NCI-H345 treated with DMSO at 0.1 percent for 48 hours (cell line): ENCODE measurements around the gene GRK1.

Experiments
- DNase-seq: peaks from one replicate; lab custom pipeline; 2025; ENCODE audit not compliant: unreplicated experiment; lab: John Stamatoyannopoulos, UW

GRK1 gene

DNA sequence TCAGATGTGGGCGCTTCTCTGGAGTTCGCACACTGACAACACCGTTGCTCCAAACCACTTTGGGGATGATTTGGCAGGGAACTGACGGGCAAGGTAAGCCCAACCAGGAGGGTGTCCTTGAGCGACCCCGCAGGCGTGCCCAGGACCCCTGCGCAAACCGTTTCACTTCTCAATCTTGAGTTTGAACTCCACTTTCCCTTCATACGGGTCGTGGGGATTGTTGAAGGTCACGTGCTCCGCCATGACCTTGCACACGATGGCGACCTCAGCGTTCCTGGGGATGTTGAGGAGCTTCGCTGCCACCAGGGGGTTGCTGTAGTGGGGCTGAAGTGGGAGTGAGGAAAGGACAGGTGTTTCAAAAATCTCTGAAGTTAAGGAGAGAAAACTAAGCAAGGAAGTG lies 17.8 kb upstream of the GRK1 start:
- no peak for DNase-seq

DNA sequence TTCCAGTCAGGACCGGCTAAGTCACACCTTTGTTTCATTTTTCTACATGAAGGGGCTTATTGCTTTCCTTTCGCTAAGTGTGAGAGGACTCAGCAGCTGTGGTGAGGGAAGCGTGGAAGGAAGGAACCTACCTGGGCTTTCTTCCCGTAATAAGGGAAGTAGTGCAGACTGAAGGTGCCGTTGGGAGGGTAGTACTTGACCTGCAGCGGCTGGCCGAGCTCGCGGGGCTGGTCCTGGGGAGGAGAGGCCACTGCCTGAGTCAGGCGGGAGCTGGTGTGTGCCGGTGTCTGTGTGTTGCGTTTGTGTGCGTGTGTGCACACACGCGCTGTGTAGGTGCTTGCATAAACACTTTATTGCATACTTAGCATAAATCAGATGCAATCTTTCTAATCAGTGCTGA lies 16.7 kb upstream of the GRK1 start:
- DNase-seq: no peak

DNA sequence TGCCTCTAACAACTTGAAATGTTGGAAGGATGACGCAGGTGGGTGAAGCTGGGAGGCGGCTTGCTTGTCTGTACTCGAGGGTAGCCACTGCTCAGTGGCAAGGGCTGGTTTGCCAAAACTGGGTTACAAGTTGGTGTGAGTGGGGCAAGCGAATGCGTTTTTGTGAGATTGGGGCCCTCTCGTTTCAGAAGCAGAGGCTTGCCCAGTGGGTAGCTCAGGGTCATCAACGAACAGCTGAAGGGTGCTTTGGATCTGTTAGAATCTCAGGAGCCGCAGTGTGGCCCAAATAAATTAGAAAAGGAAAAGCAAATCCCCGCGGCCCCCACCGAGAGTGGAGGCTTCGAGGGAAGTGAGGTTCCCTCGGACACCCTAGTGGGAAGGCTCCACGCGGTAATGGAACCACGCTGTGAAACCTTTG lies 16.3 kb upstream of the GRK1 start:
- DNase-seq: no peak

DNA sequence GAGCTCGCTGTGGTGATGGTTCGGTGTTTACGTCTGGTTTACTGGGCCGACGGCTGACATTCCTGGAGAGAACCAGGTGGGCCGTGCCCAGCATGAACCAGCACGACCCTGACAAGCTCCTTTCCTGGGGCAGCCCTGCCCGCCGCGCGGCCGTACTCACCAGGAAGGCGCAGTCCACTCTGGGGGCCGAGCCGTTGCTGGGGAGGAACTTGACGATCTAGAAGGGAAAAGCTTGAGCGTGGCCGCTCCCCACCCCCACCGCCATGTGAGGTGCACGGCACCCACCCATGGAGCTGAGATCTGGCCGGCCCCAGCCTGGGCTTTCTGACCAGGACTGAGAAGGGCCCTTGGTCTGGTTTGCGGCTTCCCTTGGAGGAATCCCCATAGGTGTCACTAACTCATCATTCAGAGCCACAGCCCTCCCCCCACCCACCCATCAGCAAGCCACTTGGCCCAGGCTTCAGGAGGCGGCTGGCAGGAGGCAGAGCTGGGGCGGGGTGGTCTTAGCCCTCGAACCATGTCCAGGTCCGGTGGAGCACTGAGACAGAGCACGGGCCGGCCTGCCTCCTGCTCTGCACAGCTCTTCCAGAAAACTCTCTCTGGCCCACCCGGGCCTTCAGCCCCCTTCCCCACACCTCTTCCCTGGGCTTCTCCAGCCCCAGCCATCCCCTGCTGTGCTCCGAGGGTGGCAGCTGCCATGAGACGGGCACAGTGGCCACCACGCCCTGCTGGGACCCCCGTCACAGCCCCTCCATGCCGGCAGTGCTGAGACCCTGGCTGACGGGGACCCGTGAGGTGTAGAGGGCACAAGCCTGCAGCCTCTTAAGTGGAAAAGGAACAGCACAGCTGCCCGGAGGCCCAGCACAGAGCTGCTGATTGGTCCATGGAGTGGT lies 15.3 kb upstream of the GRK1 start:
- DNase-seq: no peak

DNA sequence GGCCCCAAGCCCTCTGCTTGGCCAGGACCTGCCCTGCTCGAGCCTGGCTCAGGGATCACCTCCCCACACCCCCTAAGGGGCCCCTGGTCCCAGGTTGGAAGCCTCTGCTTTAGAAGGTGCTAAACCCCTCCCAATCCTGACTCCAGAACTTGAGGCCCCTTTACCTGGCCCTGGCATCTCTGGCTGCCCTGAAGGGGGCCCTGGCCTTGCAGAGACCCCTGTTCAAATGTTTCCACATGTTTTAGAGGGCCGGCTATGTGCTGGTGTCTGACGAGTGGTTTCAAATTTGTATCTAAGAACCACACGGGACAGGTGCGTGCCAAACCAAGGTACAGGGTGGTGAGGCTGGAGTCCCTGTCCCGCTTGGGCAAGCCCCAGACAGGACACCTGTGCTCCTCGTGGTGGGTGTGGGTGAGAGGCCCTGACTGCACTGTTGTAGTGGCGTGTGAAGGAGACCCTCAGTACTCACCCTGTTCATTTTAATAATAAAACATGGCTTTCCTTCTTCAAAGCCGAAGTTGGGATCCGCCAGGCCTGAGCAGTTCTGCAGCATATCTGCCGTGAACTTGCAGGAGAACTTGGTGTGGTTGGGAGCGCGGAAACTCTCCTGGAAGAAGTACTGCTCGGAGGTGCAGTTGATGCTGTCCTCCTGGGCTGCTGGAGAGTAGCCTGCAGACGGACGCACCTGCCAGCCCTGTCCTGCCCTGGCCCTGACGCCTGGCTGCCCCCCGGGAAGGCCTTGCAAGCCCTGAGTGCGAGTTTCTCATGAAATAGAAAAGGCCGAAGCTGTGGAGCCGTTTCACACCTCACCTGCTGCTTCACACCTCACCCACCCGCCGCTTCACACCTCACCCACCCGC lies 14.4 kb upstream of the GRK1 start:
- no peak for DNase-seq

DNA sequence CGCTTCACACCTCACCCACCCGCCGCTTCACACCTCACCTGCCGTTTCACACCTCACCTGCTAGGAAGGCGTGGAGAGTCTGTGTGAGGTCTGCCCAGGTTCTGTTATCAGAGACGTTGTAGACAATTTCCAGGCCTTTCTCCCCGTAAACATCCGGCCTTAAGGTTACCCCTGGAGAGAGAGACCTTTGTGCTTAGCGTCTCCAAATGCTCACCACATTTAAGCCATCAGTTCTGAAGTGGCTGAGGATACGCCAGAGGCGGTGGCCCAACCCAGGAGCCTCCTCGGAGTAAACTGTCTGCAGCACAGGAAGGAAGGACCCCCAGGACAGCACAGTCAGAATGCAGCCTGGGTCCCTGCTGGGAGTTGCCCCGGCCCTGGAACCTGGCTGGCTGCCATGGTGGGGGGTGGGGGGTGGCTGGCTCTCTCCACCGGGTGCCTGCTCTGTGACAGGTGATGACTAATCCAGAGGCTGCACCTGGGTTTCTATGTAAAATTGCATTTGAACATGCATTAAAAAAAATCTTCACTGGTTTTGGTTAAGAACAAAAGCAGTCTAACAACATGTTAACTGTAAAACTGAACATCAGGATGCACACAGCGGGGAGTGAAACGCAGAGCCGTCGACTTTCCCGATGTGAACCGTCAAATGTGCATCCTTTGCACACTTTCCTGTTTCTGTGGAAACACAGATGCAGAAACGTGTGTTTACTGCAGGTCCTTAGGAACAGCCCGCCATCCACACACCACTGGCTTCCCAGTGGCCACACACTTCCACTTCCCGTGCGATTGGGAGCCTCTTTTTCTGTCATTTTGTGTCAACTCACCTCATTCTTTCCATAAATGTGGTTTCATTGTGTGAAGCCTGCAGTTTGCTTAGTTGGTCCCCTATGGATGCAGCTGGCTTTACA lies 13.5 kb upstream of the GRK1 start:
- DNase-seq: peak; percentile 89

DNA sequence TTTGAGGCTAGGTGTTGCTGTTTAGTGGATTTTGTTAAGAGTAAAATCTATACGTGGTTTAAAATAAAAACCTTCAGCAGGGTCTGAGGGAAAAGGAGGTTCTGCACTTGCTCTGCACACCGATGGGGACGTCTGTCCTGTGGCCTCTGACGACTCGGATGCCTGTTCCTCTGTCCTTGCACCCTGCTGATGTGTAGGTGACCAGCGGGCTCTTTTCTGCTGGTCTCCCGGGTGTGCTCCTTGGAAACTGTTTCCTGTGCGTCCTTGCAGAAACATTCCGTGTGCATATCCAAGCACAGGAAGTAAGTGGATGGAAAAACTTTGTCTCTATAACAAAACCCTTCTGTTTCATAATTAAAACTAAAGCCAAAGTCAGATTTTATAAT lies 12.9 kb upstream of the GRK1 start:
- DNase-seq: no peak

DNA sequence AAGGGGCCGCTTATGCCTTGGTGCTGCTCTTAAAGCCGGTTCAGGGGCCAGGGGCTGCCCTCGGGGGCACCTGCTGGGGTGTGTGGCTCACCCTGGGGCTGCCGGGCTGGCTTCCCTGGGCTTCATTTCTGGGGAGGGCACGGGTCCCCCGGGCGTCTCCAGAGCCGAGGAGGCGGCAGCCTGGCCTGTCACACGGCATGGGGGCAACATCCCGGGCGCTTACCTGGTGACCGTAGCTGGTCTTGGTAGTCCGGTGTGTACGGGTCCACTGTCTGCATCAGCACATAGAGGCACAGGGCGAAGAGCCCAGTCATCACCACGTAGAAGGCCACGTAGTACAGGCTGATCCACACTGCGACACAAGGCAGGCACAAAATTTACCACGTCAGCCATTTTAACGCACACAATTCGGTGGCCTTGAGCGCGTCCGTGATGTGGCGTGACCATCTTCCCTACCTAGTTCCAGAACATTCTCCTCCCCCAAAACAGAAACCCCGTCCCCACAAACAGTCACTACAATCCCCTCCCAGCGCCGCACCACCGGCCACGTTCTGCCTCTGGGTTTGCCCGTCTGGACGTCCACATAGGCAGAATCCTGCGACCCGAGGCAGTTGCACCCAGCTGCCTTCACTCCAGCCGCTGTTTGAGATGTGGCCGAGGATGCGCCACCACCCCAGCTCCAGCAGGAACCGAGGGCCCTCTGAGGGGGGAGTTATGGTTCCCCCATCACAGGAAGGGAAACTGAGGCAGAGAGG lies 12.3 kb upstream of the GRK1 start:
- no peak for DNase-seq

DNA sequence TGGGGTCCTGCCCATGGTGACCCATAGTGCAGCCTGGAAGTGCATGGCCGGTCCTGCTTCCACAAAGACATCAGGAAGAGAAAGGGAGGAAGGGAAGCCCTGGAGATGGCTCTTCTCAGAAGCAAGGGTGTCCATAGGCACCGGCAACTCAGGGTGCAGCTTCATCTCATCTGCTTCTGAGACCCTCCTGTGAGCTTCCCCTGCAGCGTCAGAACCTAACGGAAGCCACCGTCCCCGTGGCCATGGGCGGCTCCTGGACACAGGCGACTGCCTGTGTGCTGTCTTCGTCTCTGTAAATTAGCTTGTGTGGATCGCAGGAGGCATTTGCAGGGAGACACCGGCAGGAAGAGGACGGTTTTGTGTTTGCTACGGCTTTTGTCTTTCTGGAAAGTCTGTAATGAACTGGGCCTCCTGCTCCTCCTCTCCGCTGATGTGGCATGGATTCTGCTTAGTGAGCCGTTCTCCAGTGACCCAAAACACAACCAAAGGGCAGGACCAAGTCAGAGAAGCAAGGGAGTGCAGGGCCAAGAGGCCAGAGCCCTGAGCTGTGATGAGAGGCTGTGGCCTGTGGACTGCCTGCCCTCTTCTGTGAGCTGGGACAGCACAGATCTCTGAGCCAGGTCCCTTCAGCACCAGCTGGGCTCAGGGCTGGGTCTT lies 11.5 kb upstream of the GRK1 start:
- DNase-seq: no peak

DNA sequence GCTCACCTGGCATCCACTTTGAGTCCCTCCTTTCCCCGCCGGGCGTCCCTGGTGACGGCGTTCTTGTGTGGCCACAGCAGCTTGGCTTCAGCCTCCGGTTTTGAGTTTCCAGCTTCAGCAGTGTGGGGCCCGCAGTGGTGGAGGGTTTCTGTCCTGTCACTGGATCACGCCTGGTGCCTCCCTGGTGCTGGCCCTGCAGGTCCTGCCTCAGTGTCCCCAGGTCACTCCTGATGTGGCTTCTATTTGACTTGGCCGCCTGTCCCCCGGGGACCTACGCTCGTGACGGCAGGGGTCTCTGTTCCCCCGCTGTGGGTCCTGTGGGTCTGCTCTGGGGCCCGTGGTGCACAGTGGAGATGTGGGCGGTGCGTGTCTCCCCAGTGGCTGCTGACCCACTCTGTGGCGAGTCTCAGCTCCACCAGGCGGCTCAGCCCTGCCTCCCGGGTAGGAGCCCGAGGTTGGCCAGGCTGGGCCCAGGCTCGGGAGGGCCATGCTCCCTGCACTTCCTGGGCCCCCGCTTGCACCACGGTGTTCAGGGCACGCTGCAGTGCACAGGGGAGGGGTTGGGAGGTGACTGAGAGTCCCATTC lies 10.9 kb upstream of the GRK1 start:
- DNase-seq: no peak

DNA sequence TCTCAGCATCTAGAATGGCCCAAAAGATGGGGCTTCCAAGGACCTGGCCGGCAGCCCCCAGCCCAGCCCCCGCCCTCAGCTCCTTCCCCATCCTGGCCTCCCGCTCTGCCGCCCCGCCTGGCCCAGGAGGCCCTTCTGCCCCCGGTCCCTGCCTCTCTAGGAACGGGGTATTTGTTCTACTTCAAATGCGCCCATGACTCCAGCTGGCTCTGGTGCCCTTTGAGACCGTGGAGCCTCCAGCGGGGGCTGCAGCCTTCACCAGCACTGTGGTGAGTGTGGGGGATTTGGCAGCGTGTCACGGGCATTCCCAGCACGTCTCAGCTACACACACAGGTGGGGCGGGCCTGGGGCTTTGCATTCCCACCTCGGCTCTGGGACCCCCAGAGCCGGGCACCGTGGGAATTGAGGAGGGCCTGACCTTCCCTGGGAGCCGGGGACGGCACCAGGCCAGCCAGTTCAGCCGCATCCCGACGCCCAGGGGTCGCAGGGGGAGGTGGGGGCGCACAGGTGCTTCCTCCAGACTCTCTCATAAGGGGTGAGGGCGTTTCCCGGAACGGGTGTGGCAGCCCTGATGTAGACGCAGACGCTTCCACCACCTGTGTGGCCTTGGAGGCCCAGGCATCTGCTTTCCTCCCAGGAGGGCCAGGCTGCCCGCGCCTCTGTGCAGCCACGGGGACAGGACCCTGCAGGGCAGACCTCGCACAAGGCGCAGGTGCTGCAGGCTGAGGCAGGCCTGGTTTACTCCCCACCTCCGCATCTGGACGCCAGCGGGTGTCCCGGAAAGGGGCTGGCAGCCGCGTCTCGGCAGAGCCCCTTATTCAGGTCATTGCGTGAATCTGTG lies 10.0 kb upstream of the GRK1 start:
- no peak for DNase-seq

DNA sequence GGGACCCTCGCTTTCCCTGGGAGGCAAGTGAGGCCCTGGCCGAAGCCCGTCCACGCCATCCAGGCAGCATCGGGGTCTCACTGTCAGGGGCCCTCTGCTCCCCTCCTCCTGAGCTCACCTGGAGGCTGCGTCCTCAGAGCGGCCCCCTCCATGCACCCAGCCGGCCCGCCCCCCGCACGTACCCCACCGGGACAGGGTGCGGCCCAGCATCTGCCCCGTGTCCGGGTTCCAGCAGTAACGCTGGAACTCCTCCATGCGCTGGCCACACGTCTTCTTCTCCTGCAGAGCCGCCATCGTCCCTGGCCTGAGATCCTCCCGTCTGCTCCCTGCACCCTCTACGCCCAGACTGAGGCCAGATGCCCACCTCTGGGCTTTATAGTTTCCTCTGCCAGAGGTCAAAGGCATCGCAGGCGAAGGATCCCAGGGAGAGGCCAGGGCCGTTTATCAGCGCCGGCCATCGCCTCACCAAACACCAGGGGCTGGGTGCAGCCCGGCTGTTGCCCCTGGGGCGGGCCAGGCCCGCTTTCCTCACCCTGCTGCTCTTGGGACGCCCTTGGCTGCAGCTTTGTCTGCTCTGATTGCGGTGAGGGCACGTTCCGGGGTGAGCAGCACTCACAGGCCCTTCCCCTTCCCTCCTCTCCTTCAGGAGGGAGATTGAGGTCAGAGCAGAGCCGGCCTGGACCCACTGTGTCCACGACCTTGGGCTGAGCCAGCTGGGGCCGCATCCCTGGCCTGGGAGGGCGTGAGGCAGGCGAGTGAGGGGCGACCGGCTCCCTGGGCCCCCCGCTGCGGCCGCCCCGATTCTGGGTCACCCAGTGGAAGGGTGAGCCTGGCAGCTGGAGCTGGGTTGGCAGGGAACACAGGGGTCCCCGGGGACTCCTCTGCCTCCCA lies 8.9 kb upstream of the GRK1 start, which contains the start of gene ATP4B:
Gene ATP4B (minus strand): TSS at position 348 of the 891 bp plus-strand sequence. CDS start 54 bp downstream, at position 294.
- no peak for DNase-seq

DNA sequence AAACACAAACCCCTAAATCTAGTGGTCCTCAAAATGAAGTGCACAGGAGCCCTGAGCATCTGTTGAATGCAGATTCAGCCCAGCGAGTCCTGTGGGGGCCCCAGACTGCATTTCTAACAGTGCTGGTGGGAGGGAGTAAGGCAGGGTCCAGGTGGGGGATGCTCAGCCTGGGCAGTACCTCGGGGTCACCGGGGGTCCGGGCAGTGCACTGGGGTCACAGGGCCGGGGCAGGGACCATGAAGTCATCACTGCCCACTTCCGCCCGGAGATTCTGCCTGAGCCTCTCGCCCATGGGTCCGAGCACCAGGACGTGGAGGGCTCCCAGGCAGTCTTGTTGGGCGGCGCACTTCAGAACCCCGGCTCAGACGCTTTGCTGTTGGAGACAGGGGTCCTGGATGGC lies 8.2 kb upstream of the GRK1 start:
- no peak for DNase-seq

DNA sequence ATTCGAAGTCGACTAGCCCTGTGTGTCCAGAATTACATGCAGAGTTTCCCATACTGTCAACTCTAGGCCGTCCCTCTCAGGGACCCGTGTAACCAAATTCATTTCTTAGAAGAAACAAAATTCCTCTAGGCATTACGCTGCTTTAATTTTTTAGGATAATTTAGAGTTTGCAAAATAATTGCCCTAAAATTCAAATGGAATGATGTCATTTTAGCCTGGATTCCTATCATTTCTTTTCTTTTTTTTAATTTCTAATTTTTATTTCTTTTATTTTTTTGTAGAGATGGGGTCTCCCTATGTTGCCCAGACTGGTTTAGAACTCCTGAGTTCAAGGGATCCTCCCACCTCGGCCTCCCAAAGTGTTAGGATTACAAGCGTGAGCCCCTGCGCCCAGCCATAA lies 7.7 kb upstream of the GRK1 start:
- no peak for DNase-seq

DNA sequence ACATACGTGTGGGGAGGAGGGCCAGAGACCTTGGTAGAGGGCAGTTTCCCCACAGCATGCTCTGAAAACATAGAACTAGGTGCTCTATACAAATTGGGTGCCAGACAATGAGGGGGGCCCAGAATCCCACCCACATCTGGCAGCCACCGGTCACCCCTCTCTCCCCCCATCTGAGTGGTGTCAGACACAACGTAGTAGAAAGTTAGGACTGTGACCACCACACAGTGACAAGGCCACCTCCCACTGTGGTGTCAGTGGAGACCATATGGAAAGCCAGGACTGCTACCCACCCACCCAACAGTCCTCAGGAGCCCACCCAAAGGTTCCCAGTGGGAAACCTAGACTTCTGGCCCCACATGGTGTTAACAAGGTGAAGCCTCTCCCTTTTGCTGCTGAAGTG lies 7.0 kb upstream of the GRK1 start:
- DNase-seq: no peak

DNA sequence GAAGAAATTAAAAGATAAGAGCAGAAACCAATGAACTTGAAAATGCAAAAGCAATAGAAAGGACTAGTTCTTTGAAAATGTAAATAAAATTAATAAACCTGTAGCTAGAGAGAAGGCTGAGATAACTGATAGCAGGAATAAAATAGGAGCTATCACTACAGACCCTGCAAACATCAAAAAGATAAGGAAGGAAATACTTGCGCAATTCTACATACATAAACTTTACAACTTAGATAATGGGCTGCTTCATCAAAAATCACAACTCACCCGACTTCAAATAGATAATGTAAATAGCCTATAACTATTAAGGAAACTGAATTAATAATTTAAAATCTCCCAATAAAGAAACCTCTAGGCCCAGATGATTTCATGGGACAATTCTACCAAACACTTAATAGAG lies 5.5 kb upstream of the GRK1 start:
- no peak for DNase-seq

DNA sequence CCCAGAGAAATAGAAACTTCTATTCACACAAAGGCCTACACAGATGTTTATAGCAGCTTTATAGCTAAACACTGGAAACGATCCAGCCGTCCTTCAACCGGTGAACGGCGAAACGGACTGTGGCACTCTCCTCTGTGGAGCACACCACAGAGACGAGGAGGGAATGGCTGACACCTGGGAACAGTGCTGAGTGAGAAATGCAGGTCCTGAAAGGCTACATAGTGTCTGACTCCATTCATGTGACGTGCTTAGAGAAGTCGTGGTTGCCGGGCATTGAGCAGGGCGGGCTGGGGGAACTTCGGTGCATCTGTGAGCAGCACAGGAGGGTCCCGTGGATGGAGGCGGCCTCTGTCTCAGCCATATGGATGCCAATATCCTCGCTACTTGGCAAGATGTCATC lies 3.1 kb upstream of the GRK1 start:
- no peak for DNase-seq
